PC-9 (cell line): ENCODE data around the gene DEXI.

Experiments
- CTCF ChIP-seq: fragments of 200-600 bp; sonication (generic); conservative IDR thresholded peaks from 2 replicates; pipeline ENCODE4 v1.6.1; 2017; ENCODE audit warnings: mixed run types, antibody characterized with exemption, mild to moderate bottlenecking, moderate library complexity
- EZH2 ChIP-seq: fragments of 200-600 bp; sonication (generic); IDR thresholded peaks from 2 replicates; pipeline ENCODE4 v1.8.0; 2017; ENCODE audit warnings: antibody characterized with exemption, low read depth

- TF ChIP-seq CTCF (no peak), EZH2 (no peak)
Observed at GRCh38 chr16:10907757-10908045, 34.6 kb downstream of the DEXI start.
